Cardiac septum (tissue), 1 donor: ENCODE results near the gene CFAP97D1. TPM values are rescaled to one million over a fixed set of nuclear protein-coding genes. Genes with fewer than 3 reads are reported as not detected.
A peak's percentile ranks its signal among the peaks of the same experiment; 100 is the strongest.

Experiments used
- DNase-seq: peaks from one replicate; pipeline ENCODE4 v3.0.0-alpha.2; 2020; ENCODE audit warnings: low spot score
- intact Hi-C: fragments of 100-400 bp; cut with DNase I; formaldehyde crosslinking; loops from one replicate; pipeline ENCODE4 v1.14.0; 2022
- total RNA-seq: library from RNA; stranded (reverse); fragmentation: NEBNext Ultra II Directional; extraction: Animal tissue kit (Norgen Biotek cat#: 25700); gene quantifications from one replicate; pipeline ENCODE4 v1.2.1, GENCODE V29; 2021
- donor health status: DM: no; HTN: no; CAD: no.

The CFAP97D1 gene
- total RNA-seq, 1 donor from 2014 or later = not detected

DNA sequence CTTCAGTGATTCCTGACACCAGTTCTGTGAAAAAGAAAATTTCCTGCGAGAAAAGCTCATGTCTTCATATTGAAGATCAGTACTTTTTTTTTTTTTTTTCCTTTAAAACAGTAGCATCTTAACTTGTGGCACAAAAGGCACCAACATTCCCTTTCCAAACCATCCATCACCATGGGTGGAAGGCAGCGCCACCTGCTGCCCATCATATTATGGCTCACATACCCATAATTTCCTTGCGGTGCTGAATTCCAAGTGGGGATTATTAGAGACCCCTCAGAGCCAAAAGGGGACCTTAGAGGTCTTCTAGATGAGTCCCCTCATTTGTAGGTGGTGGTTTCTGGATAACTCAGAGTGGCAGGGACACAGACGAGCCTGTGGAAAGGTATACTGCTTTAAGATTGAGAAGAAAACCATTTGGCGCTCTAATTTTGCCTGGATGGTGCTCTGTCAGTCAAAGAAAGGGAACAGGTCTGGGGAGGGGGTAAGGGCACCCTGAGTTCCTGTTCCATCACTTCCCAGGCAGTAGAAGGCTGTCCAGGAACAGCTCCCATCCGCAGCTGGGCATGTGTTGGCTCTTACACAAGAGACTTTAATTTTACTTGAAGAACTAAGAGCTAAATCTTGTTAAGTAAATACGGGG lies 13.7 kb upstream of the CFAP97D1 start:
- no peak for DNase-seq
- intact Hi-C loops = no loop called here

GRCh38 chr17:43767053-43767712 lies 13.1 kb upstream of the CFAP97D1 start:
- intact Hi-C loops = no loop called here
- DNase-seq = no peak

- DNase-seq = no peak
- intact Hi-C loops = no loop called here
These were observed 12.5 kb upstream of the CFAP97D1 start for GRCh38 chr17:43767713-43768059.

DNA sequence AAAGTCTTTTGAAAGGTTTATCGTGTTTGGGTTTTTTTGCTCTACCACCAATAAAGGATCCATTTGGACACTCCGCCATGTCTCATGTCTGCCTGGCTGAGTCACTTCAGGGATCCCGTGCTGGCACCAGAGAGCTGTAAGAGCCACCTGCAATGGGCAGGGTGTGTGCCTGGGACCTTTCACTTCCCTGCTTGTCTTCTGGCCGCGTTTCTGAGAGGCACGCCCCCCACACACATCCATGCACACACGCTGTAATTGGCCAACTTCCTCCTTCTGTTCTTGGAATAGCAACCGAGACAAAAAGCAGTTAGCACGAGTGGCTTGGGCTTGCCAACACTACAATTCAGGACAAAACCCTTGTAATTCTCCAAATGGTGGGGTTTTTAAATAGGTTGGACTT lies 11.9 kb upstream of the CFAP97D1 start:
- intact Hi-C loops = no loop called here
- DNase-seq = peak; percentile 86

DNA sequence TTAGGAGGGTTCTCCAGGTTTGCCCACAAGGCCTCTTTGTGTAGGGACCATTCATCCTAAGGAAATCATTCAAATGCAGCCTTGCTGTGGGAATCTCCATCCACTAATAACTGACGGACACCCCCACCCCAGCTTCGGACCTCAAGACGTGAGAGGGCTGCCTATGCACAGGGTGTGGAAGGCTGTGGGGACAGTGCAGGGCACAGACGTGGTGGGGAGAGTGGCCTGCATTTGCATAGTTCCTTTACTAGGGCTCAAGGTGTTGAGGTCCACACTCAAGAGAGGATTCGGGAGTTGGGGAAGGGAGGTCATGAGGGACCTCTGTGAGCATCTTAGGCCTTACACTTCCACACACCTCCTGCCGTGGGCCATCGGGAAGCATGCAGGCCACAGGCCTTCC lies 11.3 kb upstream of the CFAP97D1 start:
- no peak for DNase-seq
- intact Hi-C loops = no loop called here

DNA sequence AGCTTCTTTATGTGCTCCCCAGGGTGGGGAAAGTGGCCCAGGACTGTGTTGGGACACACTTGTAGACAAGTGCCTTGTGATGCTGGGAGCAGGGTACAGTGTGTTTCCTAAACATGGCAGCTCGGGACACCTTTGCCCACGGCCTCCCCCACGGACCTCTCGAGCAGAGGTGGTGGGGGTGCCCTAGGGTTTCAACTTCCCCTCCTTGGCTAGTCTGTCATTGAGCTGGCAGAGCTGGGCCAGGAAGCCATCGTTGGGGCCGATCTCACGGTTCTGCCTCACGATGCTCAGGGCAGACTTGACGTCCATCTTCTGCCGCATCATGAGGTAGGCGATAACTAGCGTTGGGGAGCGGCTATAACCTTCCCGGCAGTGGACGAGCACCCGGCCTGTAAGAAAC lies 10.8 kb upstream of the CFAP97D1 start:
- intact Hi-C loops = no loop called here
- DNase-seq = no peak

GRCh38 chr17:43769859-43770258 lies 10.4 kb upstream of the CFAP97D1 start:
- DNase-seq = no peak
- intact Hi-C loops = no loop called here

- no peak for DNase-seq
- intact Hi-C loops = no loop called here
These were observed 9.3 kb upstream of the CFAP97D1 start for GRCh38 chr17:43770957-43771356.

DNA sequence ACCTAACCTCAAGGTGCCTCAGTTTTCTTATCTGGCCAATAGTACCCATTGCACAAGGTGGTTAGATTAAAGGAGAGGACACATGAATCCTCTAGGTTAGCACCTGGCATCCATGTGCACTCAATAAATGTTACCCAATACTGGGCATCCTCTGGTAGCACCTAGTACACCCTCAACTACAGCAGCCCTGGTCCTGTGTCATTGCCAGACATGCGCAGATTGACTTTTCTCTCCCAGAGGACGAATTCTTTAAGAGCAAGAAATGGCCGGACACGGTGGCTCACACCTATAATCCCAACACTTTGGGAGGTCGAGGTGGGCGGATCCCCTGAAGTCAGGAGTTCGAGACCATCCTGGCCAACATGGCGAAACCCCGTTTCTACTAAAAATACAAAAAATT lies 8.8 kb upstream of the CFAP97D1 start:
- DNase-seq = no peak
- intact Hi-C loops = no loop called here

DNA sequence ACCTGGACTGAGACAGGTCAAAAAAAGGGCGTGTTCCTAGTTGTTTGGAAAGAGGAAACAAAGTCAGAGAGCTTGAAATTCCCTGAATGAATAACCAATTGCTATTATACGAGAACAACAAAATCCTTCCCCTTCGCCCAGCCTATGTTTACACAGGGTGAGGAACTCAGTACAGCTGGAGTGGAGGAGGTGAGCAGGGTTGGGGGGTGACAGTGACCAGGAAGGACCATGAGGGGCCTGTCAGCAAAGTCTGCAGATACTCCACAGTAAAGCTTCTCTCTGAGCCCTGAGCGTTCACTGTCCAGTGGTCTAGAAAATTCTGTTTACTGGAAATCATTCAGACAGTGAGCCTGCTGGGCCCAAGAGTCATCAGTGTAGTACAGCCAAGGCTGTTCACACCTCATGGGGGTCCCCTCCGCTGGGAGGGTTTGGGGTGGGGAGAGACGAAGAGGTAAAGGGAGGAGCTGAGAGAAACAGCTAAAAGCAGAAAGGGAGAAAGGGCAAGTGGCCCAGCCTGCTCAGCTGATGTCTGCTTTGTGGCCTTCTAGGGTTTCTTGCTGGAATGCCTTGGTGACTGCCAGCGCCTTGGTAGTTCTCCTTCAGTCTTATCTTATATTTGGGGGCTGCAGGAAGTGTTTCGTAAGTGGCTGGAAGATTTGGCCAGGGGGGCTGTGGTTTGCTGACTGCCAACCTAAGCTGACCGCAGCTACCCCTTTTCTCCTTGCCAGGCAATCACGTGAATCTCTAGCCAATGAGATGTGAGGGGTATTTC lies 7.2 kb upstream of the CFAP97D1 start:
- no peak for DNase-seq
- intact Hi-C loops = no loop called here

- intact Hi-C loops = loop anchor here (5.0 kb wide), 2 partner anchors 58 to 73 kb away; partner anchors contain the start of genes CD300LG and MPP3
- DNase-seq = no peak
These were observed 5.7 kb upstream of the CFAP97D1 start for GRCh38 chr17:43774304-43775250.

DNA sequence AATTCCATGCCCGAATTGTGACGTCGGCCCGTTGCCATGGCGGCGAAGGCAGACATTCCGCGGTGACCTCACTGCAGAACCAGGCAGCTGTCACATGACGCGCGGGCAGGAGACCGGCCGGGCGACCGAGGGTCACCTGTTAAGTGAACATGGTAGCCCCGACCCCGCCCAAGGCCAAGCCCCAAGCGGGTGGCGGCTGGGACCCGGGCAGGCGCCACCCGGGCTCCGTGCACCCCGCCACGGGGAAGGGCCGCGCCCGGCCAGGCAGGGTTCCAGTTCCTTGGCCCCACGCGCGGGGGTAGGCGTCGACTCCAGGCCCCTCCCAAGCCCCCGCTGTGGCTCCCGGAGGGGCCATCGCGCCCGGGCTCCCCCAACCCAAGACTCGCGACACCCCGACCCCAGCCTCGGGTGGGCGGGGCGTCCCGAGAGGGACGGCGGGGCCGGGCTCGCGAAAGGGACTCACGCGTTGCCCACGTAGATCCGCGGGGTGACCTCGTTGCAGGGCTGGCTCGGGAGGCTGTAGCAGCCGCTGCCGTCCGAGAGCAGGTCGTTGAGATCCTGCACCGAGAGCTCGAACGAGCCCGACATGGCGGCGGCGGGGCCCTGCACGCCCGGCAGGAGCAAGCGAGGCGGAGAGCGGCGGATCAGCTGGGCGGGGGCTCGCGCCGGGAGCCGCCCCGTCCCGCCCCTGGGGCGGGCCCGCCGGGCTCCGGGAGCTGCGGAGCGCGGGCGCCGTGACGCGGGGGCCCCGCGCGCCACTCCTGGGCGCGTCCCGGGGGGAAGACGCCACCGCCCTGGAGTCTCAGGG lies 1.7 kb upstream of the CFAP97D1 start, which contains the start of gene DUSP3:
Gene DUSP3, minus strand, starts transcription at position 641 of the 808 bp plus-strand sequence. Its CDS starts 53 bp downstream, at position 588.
- intact Hi-C loops = loop anchor here (5.0 kb wide), 2 partner anchors 54 to 69 kb away; partner anchors contain the start of genes CD300LG and MPP3
- DNase-seq = peak; percentile 97

DNA sequence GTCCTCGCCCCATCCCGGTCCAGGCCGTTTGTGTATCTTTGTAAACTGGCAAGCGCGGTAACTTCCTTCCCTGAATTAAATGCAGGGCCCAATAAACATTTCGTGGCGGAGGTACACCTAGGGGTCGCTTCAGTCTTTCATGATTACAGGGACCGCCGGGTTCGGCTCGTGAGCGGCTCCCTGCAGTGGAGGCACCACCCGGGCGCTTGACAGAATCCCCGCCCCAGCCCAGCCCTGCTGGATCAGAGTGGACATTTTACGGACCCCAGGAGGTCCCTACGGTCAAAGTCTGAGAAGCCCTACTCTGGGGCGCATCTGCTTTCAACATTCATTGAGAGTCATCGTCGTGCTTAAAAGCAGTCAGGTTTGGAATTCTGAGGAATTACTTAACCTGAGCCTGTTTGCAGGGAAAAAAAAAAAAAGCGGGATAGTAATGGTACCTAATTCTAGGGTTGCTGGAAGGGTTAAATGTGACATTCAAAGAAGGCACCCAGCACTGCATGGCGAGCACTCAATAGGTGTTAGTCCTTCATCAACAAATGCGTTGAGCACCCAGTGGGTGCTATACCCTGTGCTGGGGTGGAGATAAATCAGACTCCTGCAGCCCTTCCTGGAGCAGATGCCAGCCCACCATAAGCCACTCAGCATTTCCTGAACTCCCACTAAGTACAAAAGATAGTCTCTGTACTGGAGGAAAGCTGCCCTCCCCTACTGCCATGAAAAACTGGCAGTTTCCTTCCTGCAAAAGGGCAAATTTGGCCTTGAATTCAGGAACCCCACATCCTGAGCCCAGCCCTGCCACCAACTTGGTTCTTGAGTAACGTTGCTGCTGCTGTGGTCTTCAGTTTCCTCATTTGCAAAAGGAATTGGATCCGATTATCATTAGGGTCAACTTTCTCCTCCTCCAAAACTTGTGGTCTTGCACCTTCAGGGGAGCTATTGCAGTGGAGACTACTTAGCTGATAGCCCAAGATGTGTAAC lies 800 bp upstream of the CFAP97D1 start:
- intact Hi-C loops = loop anchor here (5.0 kb wide), 2 partner anchors 53 to 68 kb away; partner anchors contain the start of genes CD300LG and MPP3
- no peak for DNase-seq

DNA sequence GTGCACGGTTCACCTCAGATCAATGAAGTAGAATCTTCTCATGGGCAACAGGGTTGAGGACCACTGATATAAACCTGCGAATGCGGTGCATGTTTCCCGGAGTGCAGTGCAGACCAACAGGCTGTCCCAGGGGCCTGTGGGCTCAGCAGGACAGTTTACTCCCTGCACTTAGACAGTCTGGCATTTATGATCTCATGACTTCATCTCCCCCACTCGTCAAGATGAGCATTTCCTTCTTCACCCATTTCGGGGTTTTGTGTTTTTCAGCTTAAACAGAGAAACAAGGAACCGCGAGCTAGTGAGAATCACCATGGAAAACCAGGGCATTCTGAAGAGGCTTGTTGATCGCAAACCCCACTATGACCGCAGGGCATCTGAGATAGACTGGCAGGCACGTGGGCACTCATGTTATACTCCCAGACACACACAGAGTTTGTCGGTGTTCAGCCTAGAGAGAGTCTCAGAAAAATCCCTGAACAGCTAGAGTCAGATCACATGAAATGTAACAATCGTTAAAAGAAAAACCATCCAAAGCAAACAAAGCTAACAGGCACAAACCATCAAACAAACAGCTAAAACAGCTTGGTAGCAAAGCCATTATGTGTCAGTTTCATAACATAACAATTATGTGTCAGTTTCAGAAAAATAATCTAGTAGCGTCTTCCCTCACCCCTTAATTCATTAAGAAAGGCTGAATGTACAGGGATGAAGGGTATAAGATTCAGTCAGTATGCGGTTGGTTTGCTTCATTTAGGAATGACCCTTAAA lies 2.9 kb downstream of the CFAP97D1 start:
- intact Hi-C loops = no loop called here
- DNase-seq = no peak

- intact Hi-C loops = no loop called here
- no peak for DNase-seq
These were observed 3.8 kb downstream of the CFAP97D1 start for GRCh38 chr17:43784068-43784467.

- DNase-seq = no peak
- intact Hi-C loops = no loop called here
These were observed 4.4 kb downstream of the CFAP97D1 start for GRCh38 chr17:43784628-43785101.

DNA sequence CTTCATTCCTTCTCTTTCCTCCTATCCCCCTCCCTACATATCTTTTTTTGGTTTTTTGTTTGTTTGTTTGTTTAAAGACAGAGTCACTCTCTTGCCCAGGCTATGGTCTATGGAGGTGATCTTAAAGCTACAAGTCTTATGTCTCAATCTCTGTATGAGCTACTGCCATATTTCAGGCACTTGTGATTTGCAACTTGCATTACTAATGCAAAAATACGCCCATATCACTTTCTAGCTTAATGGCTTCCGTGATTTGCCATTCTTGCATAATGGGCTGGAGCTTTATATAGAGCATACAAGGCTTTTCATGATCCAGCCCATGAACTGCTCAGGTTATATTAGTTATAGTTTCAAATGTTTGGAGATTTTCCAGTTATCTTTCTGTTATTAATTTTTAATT lies 7.5 kb downstream of the CFAP97D1 start:
- DNase-seq = no peak
- intact Hi-C loops = no loop called here
